GM12878 (cell line): Measurements from ENCODE around the gene RIT1. TPM values are rescaled to one million over a fixed set of nuclear protein-coding genes. Genes with fewer than 3 reads are reported as not detected.
A peak's percentile ranks its signal among the peaks of the same experiment; 100 is the strongest.

Source experiments
- BHLHE40 ChIP-seq, 2 experiments: fragments of 450-650 bp in 1 of 2; IDR thresholded peaks; 2 replicates each; pipeline ENCODE4 v1.6.1; 2011 to 2017; ENCODE audit warnings: low read depth in 2 of 2, borderline replicate concordance in 1 of 2, improper control_type of control experiment in 1 of 2, low read length in 1 of 2, mild to moderate bottlenecking in 1 of 2
- CBFB ChIP-seq: IDR thresholded peaks from 2 replicates; pipeline ENCODE4 v1.6.1; 2016; ENCODE audit warnings: antibody characterized with exemption, low read depth
- NFIC ChIP-seq: IDR thresholded peaks from 2 replicates; pipeline ENCODE4 v1.6.1; 2012; ENCODE audit warnings: low read depth, mild to moderate bottlenecking, inconsistent platforms, low read length, moderate library complexity
- PAX5 ChIP-seq: IDR thresholded peaks from 2 replicates; pipeline ENCODE4 v1.6.1; 2011; ENCODE audit warnings: low read depth, low read length, borderline replicate concordance
- PRDM15 ChIP-seq: fragments of 450-650 bp; formaldehyde crosslinking; IDR thresholded peaks from 2 replicates; pipeline ENCODE4 v1.4.0; 2020; ENCODE audit warnings: mild to moderate bottlenecking, moderate library complexity
- RAD21 ChIP-seq: IDR thresholded peaks from 2 replicates; pipeline ENCODE4 v1.6.1; 2011; ENCODE audit warnings: mild to moderate bottlenecking, low read depth, low read length, moderate library complexity; ENCODE audit not compliant: insufficient read depth
- RBBP5 ChIP-seq: fragments of 200-600 bp; sonication (generic); conservative IDR thresholded peaks from 2 replicates; pipeline ENCODE4 v1.6.1; 2016
- SIX5 ChIP-seq: IDR thresholded peaks from 2 replicates; pipeline ENCODE4 v1.6.1; 2011; ENCODE audit warnings: mild to moderate bottlenecking, low read depth, low read length, moderate library complexity; ENCODE audit not compliant: severe bottlenecking
- TARDBP ChIP-seq: IDR thresholded peaks from 2 replicates; pipeline ENCODE4 v1.6.1; 2016; ENCODE audit warnings: borderline replicate concordance
- polyA plus RNA-seq, 11 experiments: library from polyadenylated mRNA; depleted of rRNA in 4 of 11; unstranded in 6 of 11; stranded (reverse) in 5 of 11; fragments of >200 nt; fragmentation: Nextera tagmentation in 4 of 11; fragmentation: Illumina TruSeq in 1 of 11; extraction: Ambion mirVana in 4 of 11; extraction: Trizol in 1 of 11; gene quantifications; 1 replicate in 1 of 11; 2 replicates in 10 of 11; pipeline versions ENCODE4 v1.2.1 to v1.2.3, GENCODE V29; 2011 to 2016; ENCODE audit warnings: inconsistent platforms in 2 of 11, missing spikeins in 2 of 11, low read depth in 1 of 11
- total RNA-seq, 4 experiments: library from RNA; depleted of rRNA in 3 of 4; stranded (reverse); fragments of >200 nt in 3 of 4; fragmentation: Illumina TruSeq in 1 of 4; extraction: Trizol in 1 of 4; gene quantifications; 2 replicates each; pipeline versions ENCODE4 v1.2.1 to v1.2.3, GENCODE V29; 2013 to 2021

RIT1 gene
- total and polyA plus RNA-seq, 10 of the 15 experiments (the other 5 are each of a cell fraction or from before 2014, with no cell fraction given): 6.8 to 61.5 (median 13.7) TPM

- TF ChIP-seq SIX5 (no peak), CBFB (no peak; the same call in 1 of the 2 replicates), BHLHE40 (IDR thresholded peaks at IDR 0.05; ENCODE audit: borderline replicate concordance in 1 of 2, low read depth in 2 of 2, low read length in 1 of 2) (peak; percentile 30 to 57; a peak in 2 of 4 replicates), RBBP5 (no peak), RAD21 (0 out of 2 replicates have a peak, but pooled peaks have one; percentile 5), NFIC (peak; percentile 32; the same call in 1 of the 2 replicates), TARDBP (no peak), PAX5 (peak; percentile 52; the same call in 1 of the 2 replicates), PRDM15 (no peak)
These were observed at the start of gene RIT1 (continued) for GRCh38 chr1:155911156-155912055.
